LHCN-M2 (cell line): ENCODE measurements around the gene CCDC144A. TPM values are rescaled to one million over a fixed set of nuclear protein-coding genes. Genes with fewer than 3 reads are reported as not detected.
A peak's percentile ranks its signal among the peaks of the same experiment; 100 is the strongest.
"Not testable (repeated sequence)": the region's sequence is repeated elsewhere in the genome, so short reads cannot be mapped to it uniquely, and the experiment has no call there.

ENCODE experiments used
- DNase-seq: peaks from one replicate; pipeline ENCODE4 v3.0.0-alpha.2; 2012; ENCODE audit warnings: low read depth
- total RNA-seq: library from RNA; depleted of rRNA; stranded (reverse); fragments of >200 nt; gene quantifications from 2 replicates; pipeline ENCODE4 v1.2.3, GENCODE V29; 2014

CCDC144A gene
- total RNA-seq, 1 experiment from 2014 or later: 4.5 TPM

DNA sequence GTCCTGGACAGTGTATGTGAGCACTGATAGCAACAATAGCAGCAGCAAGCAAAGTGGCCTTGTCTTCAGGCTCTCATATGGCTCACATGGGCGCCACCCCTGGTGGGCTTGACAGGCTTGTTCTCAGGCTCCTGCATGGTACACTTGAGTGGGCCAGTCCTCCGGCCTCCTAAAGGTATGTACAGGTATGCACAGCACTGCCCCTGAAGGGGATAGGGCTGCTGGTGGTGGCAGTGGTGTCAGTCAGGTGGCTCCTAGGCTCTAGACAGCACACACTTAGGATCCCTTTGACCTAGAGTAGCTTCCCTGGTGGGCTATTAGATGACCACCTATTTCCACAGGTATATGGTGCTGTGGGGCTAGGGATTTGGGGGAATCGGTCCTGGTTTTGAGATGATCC, 67.5 kb downstream of the CCDC144A start:
- DNase-seq: not testable (repeated sequence)

DNA sequence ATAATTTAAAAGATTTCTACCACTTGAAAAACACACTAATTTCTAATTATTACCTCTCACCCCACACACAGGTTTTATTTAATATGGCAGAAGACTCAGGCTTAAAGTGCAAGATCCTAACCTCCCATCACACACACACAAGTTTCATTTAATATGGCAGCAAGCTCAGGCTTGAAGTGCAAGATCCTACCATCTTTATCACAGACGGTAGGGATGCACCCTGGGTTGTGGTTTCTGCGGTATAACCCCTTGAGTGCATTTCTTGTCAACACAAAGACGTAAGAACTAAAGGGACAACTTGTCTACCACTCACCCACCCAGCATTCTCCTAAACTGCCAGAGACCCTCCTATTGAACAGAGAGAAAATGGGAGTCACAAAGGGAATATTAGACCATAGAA, 68.1 kb downstream of the CCDC144A start:
- not testable (repeated sequence) for DNase-seq

DNA sequence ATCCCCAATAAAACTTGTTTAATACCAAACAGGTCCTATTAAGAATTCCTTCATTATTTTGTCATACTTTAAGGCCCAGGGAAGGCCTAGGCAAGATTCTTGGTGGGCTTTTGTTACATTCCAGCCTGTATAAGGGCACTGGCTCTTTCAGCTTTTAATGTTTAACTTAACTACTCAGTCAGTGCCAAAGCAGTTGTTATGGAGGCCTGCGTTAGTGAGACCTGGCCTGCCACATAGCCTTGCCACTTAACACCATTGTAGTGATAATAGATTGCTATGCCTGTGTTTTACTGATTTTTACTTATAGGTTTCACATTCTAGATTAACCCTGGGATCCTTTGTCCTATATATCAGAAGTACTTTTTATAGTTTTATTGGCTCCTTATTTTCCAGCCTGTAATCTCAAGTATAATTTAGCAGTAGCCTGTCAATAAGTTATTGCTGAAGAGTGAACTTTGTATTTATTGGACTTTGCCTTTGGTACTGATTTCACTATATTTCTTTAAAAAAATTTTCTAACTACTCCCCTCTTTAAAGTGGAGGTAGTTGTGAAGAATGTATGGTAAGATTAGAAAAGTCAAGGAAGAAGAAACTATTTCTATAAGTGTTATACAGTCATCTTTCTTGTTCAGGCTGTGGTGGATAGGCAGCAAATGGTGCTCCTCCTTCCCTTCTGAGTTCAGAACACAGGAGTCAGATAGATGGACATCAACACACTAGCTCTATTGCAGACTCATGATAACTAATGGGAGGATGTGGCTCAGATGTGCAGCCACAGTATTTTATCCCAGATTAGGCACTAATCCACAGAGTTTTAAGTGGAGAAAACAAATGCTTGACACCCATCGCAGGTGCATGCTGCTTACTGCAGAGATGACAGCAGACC, 78.5 kb downstream of the CCDC144A start:
- DNase-seq: not testable (repeated sequence)

DNA sequence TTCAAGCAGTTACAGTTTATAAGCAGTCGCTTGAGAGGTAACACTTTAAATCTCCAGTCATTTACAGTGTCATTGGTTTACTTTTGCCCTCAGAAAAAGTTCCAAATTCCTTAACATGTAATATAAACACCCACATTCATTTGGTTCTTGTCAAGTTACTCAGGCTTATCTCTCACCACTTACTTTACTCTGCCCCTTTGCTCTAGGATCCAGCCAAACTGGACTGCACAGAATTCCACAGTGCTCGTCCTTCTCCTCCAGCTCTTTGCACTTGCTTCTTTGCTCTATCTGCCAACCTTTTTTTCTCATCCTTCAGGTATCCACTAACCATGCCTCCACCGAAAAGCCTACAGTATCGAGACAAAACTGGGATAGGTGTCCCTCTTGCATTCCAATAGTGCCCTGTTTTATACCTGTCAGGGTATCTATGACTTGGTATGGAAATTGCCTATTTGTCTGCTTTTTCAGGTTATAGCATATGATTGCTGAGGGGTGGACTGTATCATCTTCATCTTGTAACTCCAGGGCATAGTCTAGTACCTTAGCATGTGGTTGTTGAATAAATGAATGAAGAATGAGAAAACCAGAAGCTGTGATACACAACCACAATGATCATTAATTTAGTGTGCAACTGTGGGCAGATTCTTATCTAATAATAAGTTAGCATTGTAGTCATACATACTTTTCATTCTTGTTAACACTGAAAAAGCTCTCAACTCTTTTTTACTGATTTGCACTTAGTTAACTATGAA, 82.5 kb downstream of the CCDC144A start:
- DNase-seq: not testable (repeated sequence)

DNA sequence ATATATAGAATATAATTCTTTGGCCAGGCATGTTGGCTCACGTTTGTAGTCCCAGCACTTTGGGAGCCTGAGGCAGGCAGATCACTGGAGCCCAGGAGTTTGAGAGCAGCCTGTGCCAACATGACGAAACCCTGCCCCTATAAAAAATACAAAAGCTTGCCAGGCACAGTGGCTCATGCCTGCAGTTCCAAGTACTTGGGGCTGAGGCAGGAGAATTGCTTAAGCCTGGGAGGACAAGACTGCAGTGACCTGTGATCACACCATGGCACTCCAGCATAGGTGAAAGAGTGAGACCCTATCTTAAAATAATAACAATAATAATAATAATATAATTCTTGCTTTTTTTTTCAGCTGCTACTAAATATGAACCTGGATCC, 83.1 kb downstream of the CCDC144A start:
- not testable (repeated sequence) for DNase-seq

DNA sequence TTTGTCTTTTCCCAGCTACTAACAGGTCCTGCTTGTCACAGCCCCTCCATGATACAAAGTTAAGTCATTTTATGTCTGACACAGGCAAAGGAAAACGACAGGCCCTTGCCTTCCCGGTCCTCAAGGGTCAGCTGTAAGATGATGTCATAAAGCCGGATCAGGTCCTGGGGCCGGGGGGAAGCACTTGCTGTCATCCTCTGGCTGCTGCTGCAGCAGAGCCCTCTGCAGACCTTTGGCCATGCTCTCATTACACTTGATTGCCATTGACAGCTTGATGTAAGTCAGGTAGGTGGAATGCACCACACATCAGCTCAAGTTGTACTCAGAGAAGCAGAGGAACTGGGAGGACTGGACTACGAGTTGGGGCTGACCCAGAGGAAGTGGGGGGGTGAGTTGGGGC, 97.8 kb downstream of the CCDC144A start:
- not testable (repeated sequence) for DNase-seq

DNA sequence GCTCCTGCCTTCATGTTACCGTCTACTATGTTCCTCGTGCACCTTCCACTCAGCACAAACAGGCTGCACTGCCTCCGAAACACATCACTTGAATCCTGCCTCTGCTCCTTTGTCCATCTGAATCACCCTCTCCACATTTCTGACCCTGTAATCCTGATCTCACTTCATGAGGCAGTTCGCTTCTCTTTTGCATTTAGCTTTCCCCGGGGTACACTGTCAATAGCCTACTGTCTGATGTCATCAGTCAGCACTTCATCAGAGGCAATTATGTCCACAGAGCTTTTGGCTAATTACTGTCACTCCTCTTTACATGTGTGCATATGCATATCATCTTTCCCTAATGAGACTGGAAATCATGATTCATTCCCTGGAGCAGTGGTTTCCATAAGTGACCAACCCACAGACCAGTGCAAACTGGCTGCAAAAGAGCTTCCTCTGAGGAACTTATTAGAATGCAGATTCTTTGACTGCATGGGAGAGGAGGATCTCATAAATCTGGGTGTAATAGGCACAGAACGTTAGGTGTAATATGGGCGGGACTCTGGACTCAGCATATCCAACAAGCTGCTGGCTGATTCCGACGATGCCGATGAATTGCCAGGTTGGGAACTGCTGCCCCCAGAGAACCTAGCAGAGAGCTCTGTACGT, 99.0 kb downstream of the CCDC144A start:
- DNase-seq: not testable (repeated sequence)

DNA sequence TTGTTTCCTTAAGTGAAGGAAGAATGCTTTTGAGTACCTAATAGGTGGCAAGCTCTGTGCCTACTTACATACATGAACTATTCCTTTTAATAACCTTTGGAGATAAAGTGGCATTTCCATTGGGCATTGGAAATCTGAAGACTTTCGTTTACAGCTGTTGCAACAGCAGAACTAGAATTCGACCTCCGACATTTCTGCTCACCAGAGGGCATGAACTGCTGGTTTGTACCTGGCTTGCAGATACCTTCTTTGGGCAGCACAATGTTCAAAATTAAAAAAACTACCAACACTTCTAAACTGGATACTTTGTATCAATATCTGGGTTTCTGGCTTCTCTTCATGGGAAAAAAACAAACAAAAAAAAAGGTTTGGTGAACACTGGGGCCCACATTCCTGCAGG, 99.6 kb downstream of the CCDC144A start:
- DNase-seq: not testable (repeated sequence)

DNA sequence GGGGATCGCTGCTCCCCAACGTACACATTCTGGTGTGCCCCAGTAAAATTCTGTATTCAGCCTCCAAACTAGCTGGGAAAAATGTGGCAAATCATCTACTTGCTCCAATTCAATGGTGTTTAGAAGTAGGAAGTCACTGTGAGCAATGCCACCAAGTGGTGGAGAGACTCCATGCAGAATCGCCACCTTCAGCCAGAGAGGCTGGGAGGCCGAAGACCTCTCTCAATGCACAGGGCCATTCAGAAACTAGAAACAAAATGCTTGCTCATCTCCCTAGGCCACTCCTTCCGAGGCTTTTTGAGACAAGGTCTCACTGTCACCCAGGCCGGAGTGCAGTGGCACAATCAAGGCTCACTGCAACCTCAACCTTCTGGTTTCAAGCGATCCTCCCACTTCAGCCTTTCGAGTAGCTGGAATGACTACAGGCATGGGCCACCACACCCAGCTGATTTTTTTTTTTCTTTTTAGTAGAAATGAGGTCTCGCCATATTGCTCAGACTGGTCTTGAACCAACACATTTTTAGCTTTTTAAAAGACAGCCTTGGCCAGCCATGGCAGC, 100.4 kb downstream of the CCDC144A start:
- not testable (repeated sequence) for DNase-seq

DNA sequence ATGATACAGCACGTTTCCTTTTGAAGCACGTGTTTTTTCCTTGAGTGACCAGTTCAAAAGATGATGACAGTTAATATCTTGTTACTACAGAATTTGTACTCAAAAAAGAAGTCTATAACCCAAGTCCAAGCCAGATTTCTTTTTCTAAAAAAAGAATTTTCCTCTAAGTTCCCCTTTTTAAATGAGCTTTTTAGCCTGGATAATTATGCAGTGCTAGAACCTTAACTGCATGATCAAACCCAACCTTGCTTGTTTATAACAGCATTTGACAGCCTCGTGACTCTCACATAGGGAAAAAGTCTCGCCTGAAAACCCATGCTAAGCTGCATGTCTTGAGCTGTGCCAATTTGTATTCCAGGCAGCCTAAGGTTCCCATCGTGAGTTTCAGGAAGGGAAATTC, 104.2 kb downstream of the CCDC144A start:
- DNase-seq: not testable (repeated sequence)

DNA sequence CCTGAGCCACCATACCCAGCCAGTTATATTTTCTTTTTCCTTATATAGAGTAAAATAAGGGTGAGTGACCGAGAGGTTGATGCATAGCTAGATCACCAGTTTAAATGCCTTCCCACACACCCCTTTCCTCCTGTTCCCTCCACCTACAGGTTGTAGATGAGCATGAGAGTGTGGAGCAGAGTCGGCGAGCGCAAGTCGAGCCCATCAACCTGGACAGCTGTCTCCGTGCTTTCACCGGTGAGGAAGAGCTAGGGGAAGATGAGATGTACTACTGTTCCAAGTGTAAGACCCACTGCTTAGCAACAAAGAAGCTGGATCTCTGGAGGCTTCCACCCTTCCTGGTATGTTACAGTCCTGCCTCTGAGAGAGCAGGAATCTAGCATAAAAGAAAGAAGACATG, 105.9 kb downstream of the CCDC144A start:
- not testable (repeated sequence) for DNase-seq

DNA sequence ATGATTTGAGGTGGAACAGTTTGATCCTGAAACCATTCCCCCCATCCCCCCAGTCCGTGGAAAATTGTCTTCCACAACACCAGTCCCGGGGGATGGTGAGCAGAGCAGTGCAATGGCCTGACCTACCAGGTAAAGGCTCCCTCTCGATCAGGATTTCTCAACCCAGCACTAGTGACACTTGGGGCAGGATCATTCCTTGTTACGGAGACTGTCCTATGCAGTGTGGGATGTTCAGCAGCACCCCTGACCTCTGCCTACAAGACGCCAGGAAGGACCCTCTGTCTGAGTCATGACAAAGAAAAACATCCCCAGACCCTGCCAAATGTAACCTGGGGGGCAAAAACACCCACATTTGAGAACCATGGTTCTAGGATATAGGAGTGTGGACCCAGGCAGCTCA, 114.8 kb downstream of the CCDC144A start:
- not testable (repeated sequence) for DNase-seq

DNA sequence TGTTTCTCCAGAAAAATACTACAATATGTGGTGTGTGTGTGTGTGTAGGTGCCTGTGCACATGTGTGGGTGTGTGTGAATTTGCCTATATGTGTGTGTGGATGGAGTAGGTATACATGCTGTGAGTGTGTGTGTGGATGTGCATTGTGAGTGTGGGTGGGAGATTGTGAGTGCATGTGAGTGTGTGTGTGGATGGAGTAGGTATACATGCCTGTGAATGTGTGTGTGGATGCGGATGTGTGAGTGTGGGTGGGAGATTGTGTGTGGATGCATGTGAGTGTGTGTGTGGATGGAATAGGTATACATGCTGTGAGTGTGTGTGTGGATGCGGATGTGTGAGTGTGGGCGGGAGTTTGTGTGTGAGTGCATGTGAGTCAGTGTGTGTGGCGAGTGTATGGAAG, 116.6 kb downstream of the CCDC144A start:
- not testable (repeated sequence) for DNase-seq

DNA sequence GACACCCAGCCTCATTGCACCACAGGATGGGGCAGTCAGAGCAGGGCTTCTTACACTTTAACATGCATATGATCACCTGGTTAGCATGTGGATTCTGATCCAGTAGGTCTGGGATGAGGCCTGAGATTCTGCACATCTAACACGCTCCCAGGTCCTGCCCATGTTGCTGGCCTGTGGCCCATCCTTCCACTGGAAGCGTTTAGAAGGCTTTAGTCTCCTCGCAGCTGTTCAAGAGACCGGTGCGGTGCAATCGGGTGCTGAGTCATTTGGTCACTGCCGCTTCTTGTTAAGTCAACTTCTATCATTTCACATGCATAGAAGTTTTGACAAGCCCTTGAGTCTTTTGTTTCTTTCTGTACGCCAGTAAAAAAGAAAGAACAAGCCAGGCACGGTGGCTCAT, 117.6 kb downstream of the CCDC144A start:
- DNase-seq: not testable (repeated sequence)

DNA sequence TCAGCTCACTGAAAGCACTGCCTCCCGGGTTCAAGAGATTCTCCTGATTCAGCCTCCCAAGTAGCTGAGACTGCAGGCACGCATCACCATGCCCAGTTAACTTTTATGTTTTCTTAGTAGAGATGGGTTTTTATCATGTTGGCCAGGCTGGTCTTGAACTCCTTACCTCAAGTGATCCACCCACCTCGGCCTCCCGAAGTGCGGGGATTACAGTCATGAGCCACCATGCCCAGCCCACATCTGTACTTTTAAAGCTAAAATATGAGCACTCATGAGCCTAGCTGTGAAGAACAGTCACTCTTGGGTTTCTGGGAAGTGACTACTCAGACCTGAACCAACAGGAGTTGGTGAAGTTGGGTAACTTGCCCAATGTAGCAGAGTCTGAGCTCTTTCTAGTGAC, 120.2 kb downstream of the CCDC144A start:
- DNase-seq: not testable (repeated sequence)

DNA sequence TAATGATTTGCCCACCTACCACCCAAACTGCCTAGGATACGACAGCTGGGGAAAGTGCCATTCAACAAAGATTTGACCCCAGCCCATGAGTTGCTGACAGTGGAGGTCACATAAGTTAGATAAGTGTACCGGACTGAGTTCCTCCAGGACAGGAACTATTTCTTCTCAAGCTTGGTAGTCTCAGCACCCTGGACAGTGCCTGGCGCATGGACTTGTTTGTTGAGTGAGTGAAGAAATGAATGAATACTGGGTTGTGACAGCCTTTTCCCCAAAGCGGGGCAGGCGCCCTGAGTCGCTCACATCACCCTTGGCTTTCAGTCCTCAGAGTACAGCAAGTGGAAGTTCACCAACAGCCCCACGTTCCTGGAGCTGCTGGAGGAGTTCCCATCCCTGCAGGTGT, 122.1 kb downstream of the CCDC144A start:
- DNase-seq: peak; percentile 15

DNA sequence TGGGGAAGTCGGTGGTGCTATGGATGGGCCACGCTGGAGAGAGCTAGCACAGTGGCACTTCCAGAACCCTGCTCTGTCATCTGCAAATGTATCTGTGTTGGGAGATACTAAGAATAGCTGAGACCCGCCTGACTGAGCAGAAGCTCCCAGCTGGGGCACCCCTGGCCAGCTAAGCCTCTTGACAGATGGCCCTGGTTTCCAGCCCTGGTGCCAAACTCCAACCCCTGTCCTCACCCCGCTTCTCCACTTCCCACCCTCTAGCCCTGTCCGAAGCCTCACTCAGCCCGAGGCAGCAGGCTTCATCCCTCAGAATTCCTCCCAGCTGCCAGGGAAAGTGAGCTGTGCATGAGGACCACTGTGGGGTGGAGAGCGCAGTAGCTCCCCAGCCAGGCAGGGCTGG, 124.4 kb downstream of the CCDC144A start:
- no peak for DNase-seq

DNA sequence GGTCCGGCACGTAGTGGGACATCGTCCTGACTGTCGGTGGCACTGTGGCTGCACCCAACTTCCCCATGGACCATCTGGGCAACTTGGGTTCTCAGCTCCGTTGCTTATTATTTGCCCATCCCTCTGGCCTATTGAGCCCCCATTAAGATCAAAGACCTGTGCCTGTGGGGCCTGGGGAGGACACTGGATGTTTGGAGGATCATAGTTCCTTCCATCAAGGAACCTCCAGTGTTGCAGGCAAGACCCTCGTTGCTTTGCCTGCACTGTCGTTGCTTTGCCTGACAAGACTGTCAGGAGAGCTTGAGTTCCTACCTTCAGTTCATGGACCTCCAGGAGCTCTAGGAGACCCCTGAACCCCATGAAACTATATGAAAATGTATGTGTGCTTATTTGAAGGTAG, 127.2 kb downstream of the CCDC144A start:
- no peak for DNase-seq

DNA sequence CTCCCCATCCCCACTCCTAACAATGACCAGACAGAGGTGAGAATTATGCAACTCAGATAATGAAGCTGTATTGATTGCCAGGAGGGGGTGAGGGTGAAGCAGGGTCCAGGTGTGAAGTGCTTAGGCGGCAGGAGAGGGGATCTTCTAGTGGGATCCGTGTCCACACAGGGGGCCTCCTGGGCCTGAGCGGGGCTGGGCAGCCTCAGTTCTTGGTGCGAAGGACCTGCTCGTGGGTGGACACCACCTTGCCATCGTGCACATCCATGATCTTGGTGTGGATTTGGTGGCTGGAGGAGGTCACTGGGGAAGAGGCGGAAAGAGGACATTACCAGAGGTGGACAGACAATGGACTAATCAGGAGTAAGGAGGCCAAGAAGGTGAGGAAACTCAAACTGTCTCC, 127.9 kb downstream of the CCDC144A start:
- DNase-seq: not testable (repeated sequence)

DNA sequence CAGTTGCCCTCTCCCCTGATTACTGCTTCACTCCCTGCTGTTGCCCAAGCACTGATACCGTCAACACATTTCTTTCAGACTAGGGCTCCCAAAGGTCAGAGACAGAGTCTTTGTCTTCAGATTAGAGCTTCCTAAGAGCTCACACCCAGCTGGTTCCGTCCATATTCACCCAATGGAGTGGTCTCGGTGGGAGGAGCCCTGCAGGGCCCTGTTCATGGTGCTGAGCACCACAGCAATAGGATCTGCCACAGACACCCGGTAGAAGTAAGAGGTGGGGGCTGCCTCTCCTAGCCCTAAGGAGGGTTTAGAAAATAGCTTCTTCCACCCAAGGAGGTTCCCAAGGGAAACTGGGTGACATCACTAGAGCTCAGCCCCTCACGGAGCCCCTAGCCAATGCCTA, 128.3 kb downstream of the CCDC144A start:
- DNase-seq: no peak

DNA sequence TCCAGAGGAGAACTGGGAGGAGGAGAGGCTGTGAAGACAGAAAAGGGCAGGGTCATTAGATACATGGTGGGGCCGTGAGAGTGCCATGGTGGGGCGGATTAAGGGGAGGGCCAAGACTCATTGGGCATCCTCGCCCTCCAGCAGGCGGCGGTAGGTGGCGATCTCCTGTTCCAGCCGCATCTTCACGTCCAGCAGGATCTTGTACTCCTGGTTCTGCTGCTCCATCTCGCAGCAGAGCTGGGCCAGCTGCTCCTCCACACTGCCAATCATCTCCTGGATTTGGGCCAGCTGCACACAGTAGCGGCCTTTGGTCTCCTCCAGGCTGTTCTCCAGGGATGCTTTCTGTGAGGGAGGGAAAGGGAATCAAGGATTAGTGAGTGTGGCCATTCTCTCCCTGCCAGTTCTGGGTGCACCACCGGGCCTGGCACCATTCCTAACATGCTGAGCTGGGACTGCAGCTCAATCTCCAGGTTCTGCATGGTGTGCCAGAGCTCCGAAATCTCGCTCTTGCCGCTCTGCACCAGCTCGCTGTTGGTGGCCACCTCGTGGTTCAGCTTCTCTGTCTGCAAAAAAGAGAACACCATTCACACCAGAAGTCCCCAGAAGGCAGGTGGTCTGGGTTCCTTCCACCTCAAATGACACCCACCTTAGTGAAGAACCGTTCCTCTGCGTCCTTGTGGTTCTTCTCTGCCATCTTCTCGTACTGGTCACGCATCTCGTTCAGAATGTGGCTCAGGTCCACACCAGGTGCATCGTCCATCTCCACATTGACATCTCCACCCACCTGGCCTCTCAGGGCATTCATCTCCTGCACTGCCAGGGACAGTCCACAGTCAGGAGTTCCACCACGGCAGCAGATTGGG, 129.0 kb downstream of the CCDC144A start:
- no peak for DNase-seq
